PFSK-1 (cell line): ENCODE data around the gene OOSP4B.

Source experiments
- FOXP2 ChIP-seq: optimal IDR thresholded peaks from 2 replicates; pipeline ENCODE3; 2011; ENCODE audit warnings: borderline replicate concordance, control low read depth, inconsistent platforms; ENCODE audit not compliant: insufficient read depth; ENCODE audit errors: extremely low read length, extremely low read depth
- POLR2AphosphoS5 ChIP-seq: IDR thresholded peaks from 2 replicates; pipeline ENCODE4 v1.6.1; 2012; ENCODE audit warnings: low read depth, mild to moderate bottlenecking, control low read depth, low read length, moderate library complexity
- REST ChIP-seq, 2 experiments: IDR thresholded peaks; 2 replicates each; pipeline versions ENCODE4 v1.6.1 to v1.8.0; 2011 to 2012; ENCODE audit warnings: low read depth in 2 of 2, low read length in 2 of 2, control low read depth in 1 of 2, inconsistent platforms in 1 of 2, mild to moderate bottlenecking in 1 of 2, moderate library complexity in 1 of 2; ENCODE audit not compliant: insufficient read depth in 1 of 2
- SIN3A ChIP-seq: IDR thresholded peaks from 2 replicates; pipeline ENCODE4 v1.6.1; 2012; ENCODE audit warnings: mild to moderate bottlenecking, low read length, moderate library complexity, borderline replicate concordance; ENCODE audit not compliant: insufficient read depth
- TAF1 ChIP-seq: IDR thresholded peaks from 2 replicates; pipeline ENCODE4 v1.6.1; 2012; ENCODE audit warnings: low read length, control low read depth, borderline replicate concordance; ENCODE audit not compliant: insufficient read depth

OOSP4B gene

DNA sequence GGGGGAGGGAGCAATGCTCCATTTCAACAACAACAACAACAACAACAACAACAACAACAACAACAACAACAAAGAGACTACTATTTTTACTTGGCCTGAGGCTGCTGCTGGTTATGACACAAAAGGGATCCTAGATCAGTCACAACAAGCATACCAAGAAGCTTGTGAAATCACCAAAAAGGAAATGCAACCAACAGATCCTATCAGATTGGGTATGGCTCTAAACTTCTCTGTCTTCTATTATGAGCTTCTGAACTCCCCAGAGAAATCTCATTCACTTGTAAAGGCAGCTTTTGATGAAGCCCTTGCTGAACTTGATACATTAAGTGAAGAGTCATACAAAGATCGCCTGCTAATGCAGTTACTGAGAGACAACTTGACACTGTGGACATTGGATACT, 61.0 kb downstream of the OOSP4B start:
- TF ChIP-seq REST (IDR thresholded peaks at IDR 0.05; ENCODE audit: insufficient read depth in 1 of 2, low read depth in 2 of 2, low read length in 2 of 2): no peak
- TF ChIP-seq FOXP2: no peak
- no peak for TF ChIP-seq TAF1
- no peak for TF ChIP-seq SIN3A
- TF ChIP-seq POLR2AphosphoS5: no peak

DNA sequence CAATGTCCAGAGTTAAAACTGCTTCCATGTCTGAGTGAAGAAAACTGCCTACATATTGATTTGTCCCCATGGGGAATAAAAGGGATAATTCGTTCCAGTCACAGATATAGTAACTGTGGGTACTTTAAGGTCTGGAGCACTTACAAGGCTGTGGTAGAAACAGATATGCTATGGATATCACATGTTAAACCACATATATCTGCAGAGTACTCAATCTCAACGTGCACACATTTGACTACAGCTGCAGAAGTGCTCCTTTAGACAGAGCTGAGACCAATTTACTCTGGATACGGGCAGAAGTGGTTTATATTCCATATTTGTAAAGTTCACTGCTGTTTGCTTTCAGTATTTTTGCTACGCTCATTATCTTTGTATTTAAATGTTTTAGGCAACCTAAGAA, 61.8 kb downstream of the OOSP4B start:
- TF ChIP-seq POLR2AphosphoS5 (no peak), TAF1 (no peak), REST (IDR thresholded peaks at IDR 0.05; ENCODE audit: insufficient read depth in 1 of 2, low read depth in 2 of 2, low read length in 2 of 2) (no peak), SIN3A (no peak), FOXP2 (no peak)

DNA sequence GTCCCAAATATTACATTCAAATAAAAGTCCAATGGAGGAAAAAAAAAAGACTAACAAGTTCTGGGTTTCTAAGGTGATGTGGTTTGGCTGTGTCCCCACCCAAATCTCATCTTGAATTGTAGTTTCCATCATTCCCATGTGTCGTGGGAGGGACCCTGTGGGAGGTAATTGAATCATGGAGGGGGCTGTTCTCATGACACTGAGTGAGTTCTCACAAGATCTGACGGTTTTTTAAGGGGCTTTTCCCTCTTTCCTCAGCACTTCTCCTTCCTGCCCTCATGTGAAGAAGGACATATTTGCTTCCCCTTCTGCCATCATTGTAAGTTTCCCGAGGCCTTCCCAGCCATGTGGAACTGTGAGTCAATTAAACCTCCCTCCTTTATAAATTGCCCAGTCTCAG, 63.6 kb downstream of the OOSP4B start:
- TF ChIP-seq REST (IDR thresholded peaks at IDR 0.05; ENCODE audit: insufficient read depth in 1 of 2, low read depth in 2 of 2, low read length in 2 of 2): no peak
- no peak for TF ChIP-seq TAF1
- TF ChIP-seq POLR2AphosphoS5: no peak
- no peak for TF ChIP-seq FOXP2
- no peak for TF ChIP-seq SIN3A
